HEK293T (cell line): ENCODE measurements around the gene FNDC3B.
A peak's percentile ranks its signal among the peaks of the same experiment; 100 is the strongest.
"Not testable (repeated sequence)": the region's sequence is repeated elsewhere in the genome, so short reads cannot be mapped to it uniquely, and the experiment has no call there.

Experiments used
- CTCF ChIA-PET: fragments of 350-600 bp; formaldehyde crosslinking; extraction: SDS; loops from one replicate; lab custom pipeline; 2021; ENCODE audit warnings: antibody characterized with exemption, inconsistent platforms; lab: Yijun Ruan, JAX
- POLR2A ChIA-PET: fragments of 350-600 bp; formaldehyde crosslinking; extraction: SDS; loops from one replicate; lab custom pipeline; 2020; ENCODE audit warnings: antibody characterized with exemption, inconsistent platforms; lab: Yijun Ruan, JAX
- DNase-seq: peaks from one replicate; pipeline ENCODE4 v3.0.0; 2012; ENCODE audit warnings: mixed read lengths; ENCODE audit errors: extremely low spot score
- ARNT ChIP-seq: fragments of 450-650 bp; IDR thresholded peaks from 2 replicates; pipeline ENCODE4 v1.6.1; 2017; ENCODE audit warnings: mild to moderate bottlenecking
- BHLHE40 ChIP-seq: fragments of 450-650 bp; IDR thresholded peaks from 2 replicates; pipeline ENCODE4 v1.6.1; 2016; ENCODE audit warnings: mild to moderate bottlenecking, moderate library complexity, borderline replicate concordance
- CTBP1 ChIP-seq: fragments of 450-650 bp; IDR thresholded peaks from 2 replicates; pipeline ENCODE4 v1.6.1; 2016; ENCODE audit warnings: borderline replicate concordance
- ELF4 ChIP-seq: fragments of 450-650 bp; IDR thresholded peaks from 2 replicates; pipeline ENCODE4 v1.6.1; 2017; ENCODE audit warnings: antibody characterized with exemption
- FOXA1 ChIP-seq: fragments of 450-650 bp; IDR thresholded peaks from 2 replicates; pipeline ENCODE4 v1.6.1; 2016; ENCODE audit warnings: mild to moderate bottlenecking
- FOXK2 ChIP-seq: fragments of 450-650 bp; IDR thresholded peaks from 2 replicates; pipeline ENCODE4 v1.6.1; 2016; ENCODE audit warnings: mild to moderate bottlenecking
- FOXM1 ChIP-seq: fragments of 450-650 bp; IDR thresholded peaks from 2 replicates; pipeline ENCODE4 v1.6.1; 2017; ENCODE audit warnings: mild to moderate bottlenecking, borderline replicate concordance
- HDGF ChIP-seq: fragments of 450-650 bp; IDR thresholded peaks from 2 replicates; pipeline ENCODE4 v1.6.1; 2017; ENCODE audit warnings: antibody characterized with exemption, borderline replicate concordance
- L3MBTL2 ChIP-seq: fragments of 450-650 bp; conservative IDR thresholded peaks from 2 replicates; pipeline ENCODE4 v1.6.1; 2016; ENCODE audit warnings: mild to moderate bottlenecking
- LEF1 ChIP-seq: fragments of 450-650 bp; IDR thresholded peaks from 2 replicates; pipeline ENCODE4 v1.6.1; 2017; ENCODE audit warnings: mild to moderate bottlenecking, borderline replicate concordance
- NFRKB ChIP-seq: fragments of 450-650 bp; IDR thresholded peaks from 2 replicates; pipeline ENCODE4 v1.6.1; 2016; ENCODE audit warnings: mild to moderate bottlenecking, moderate library complexity
- PKNOX1 ChIP-seq: fragments of 450-650 bp; IDR thresholded peaks from 2 replicates; pipeline ENCODE4 v1.6.1; 2016
- SP1 ChIP-seq: fragments of 450-650 bp; IDR thresholded peaks from 2 replicates; pipeline ENCODE4 v1.6.1; 2017
- SUZ12 ChIP-seq: fragments of 450-650 bp; IDR thresholded peaks from 2 replicates; pipeline ENCODE4 v1.6.1; 2016; ENCODE audit warnings: mild to moderate bottlenecking
- TARDBP ChIP-seq: fragments of 450-650 bp; IDR thresholded peaks from 2 replicates; pipeline ENCODE4 v1.6.1; 2016
- ZNF384 ChIP-seq: fragments of 450-650 bp; IDR thresholded peaks from 2 replicates; pipeline ENCODE4 v1.6.1; 2016

FNDC3B gene

GRCh38 chr3:172089250-172089649 lies 49.9 kb downstream of the FNDC3B start:
- POLR2A ChIA-PET = no interaction called here
- CTCF ChIA-PET = no interaction called here
- no peak for DNase-seq
- TF ChIP-seq HDGF = no peak

DNA sequence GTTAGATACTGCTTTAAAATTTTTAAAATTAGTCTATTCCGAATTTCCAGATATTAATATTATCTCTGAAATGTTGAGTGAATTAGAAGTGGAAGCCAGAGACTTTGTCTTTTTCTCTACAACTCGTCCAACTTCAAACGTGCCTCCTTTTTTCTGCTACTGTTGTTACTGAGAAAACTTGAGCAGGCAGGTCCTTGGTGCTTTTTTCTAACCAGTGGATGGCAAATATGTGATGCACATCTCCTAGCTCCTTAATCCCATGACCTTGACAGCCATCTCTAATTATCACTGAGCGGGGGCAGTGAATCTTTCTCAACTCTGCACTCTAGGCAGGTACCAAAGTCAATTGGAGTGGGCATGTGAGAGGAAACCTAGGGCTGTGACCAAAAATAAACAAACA lies 50.7 kb downstream of the FNDC3B start:
- DNase-seq = no peak
- POLR2A ChIA-PET = no interaction called here
- CTCF ChIA-PET = no interaction called here
- TF ChIP-seq HDGF = no peak
- TF ChIP-seq ZNF384 = no peak
- TF ChIP-seq CTBP1 = no peak
- no peak for TF ChIP-seq BHLHE40
- TF ChIP-seq L3MBTL2 = no peak
- TF ChIP-seq FOXA1 = no peak
- TF ChIP-seq ELF4 = no peak
- TF ChIP-seq SUZ12 = no peak
- no peak for TF ChIP-seq ARNT
- TF ChIP-seq SP1 = no peak
- no peak for TF ChIP-seq PKNOX1
- TF ChIP-seq NFRKB = no peak
- TF ChIP-seq LEF1 = no peak
- TF ChIP-seq FOXK2 = no peak
- no peak for TF ChIP-seq FOXM1
- no peak for TF ChIP-seq TARDBP

GRCh38 chr3:172092658-172093057 lies 53.3 kb downstream of the FNDC3B start:
- TF ChIP-seq ZNF384 = no peak
- no peak for TF ChIP-seq CTBP1
- TF ChIP-seq ARNT = no peak
- TF ChIP-seq L3MBTL2 = no peak
- TF ChIP-seq FOXA1 = no peak
- TF ChIP-seq ELF4 = no peak
- no peak for TF ChIP-seq SP1
- no peak for TF ChIP-seq LEF1
- no peak for TF ChIP-seq FOXK2
- TF ChIP-seq BHLHE40 = no peak
- TF ChIP-seq HDGF = no peak
- TF ChIP-seq PKNOX1 = no peak
- TF ChIP-seq NFRKB = no peak
- no peak for TF ChIP-seq SUZ12
- no peak for TF ChIP-seq TARDBP
- TF ChIP-seq FOXM1 = no peak
- ChIA-PET POLR2A (no interaction called here), CTCF (no interaction called here)
- no peak for DNase-seq

- CTCF ChIA-PET = interaction anchor here (0.6 kb wide), 1 partner anchor 501 kb away, joined by 3 read pairs; no protein-coding TSS in a partner anchor
- POLR2A ChIA-PET, DNase-seq: not testable (repeated sequence)
These were observed 54.4 kb downstream of the FNDC3B start for GRCh38 chr3:172093581-172094443.

DNA sequence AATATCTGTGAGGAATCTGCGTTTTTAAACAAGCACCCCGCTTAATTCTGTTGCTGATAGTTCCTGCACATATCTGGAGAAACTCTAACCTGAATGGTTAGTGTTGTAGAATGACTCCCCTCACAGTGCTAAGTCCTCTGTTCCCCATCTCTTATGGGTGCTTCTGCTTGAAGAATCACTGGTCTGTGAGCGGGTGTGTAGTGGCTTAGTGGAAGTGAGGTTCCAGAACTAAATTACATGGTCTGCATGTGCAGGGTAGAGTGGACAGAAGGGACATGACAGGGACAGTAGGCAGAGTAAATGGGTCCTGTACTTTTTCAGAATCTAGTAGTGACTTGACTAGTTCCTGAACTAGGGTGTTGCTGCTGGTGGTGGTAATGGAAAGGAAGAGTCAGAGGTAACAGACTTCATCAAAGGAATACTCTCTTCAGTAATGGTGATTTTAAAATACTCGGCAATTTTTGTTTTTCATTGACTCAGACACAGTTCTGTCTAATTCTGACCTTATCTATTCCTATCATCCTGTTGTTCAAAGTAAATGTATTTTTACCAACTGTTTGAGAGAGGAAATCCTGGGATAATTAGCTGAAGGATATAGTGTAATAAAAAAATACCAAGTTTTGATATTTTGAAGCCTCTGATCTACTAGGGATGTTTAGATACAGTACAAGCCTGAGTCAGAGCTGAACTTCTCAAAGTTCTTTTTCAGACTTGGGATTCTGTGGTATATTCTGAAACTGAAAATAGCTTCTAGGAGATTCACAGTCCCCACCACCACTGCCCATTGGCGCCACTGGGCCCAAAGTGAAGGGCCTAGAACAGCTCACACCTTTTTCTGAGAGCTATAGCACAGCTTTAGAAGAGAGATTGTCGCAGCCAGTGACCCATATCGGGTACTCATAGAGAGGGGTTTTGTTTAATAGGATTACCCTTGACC lies 55.5 kb downstream of the FNDC3B start:
- POLR2A ChIA-PET = no interaction called here
- CTCF ChIA-PET = no interaction called here
- no peak for DNase-seq
- TF ChIP-seq CTBP1 = no peak
- TF ChIP-seq ZNF384 = no peak
- no peak for TF ChIP-seq SUZ12
- no peak for TF ChIP-seq BHLHE40
- no peak for TF ChIP-seq PKNOX1
- TF ChIP-seq FOXK2 = no peak
- TF ChIP-seq SP1 = no peak
- no peak for TF ChIP-seq FOXA1
- TF ChIP-seq HDGF = no peak

GRCh38 chr3:172096881-172097420 lies 57.6 kb downstream of the FNDC3B start:
- TF ChIP-seq BHLHE40 = no peak
- TF ChIP-seq ARNT = no peak
- peak; percentile 91 for TF ChIP-seq PKNOX1
- CTCF ChIA-PET = interaction anchor here (0.6 to 0.8 kb wide), 2 partner anchors 56 to 90 kb away, joined by 3 to 5 read pairs; no protein-coding TSS in a partner anchor
- POLR2A ChIA-PET = no interaction called here
- DNase-seq = peak; percentile 20
